Mesenchymal stem cell (in vitro differentiated cells and primary cell): Measurements from ENCODE around the gene FKBP11.

Source experiments
- DNase-seq: peaks from one replicate; pipeline ENCODE4 v3.0.0-alpha.2; 2013
- H2AFZ ChIP-seq: one replicate; pipeline ENCODE4 v1.6.1; 2013; ENCODE audit warnings: low read depth, mild to moderate bottlenecking, control low read depth, inconsistent platforms, low read length, moderate library complexity
- H2AK5ac ChIP-seq: 2 replicates; pipeline ENCODE4 v1.6.1; 2013; ENCODE audit warnings: low read length, moderate library complexity, mild to moderate bottlenecking, inconsistent platforms; ENCODE audit not compliant: severe bottlenecking
- H2BK120ac ChIP-seq: one replicate; pipeline ENCODE4 v1.6.1; 2013; ENCODE audit warnings: low read depth, mild to moderate bottlenecking, inconsistent platforms, low read length, moderate library complexity
- H2BK12ac ChIP-seq, 2 experiments: one replicate each; pipeline ENCODE4 v1.6.1; 2013; ENCODE audit warnings: inconsistent platforms in 2 of 2, low read length in 2 of 2, mild to moderate bottlenecking in 2 of 2, moderate library complexity in 2 of 2, control low read depth in 1 of 2
- H2BK15ac ChIP-seq: one replicate; pipeline ENCODE4 v1.6.1; 2013; ENCODE audit warnings: mild to moderate bottlenecking, low read depth, inconsistent platforms; ENCODE audit not compliant: poor library complexity, severe bottlenecking
- H2BK5ac ChIP-seq: 2 replicates; pipeline ENCODE4 v1.6.1; 2013; ENCODE audit warnings: low read depth, mild to moderate bottlenecking, low read length, control low read depth, inconsistent platforms; ENCODE audit not compliant: poor library complexity, severe bottlenecking
- H3K14ac ChIP-seq, 2 experiments: one replicate each; pipeline ENCODE4 v1.6.1; 2013; ENCODE audit warnings: inconsistent platforms in 2 of 2, low read length in 2 of 2, control low read depth in 1 of 2, mild to moderate bottlenecking in 1 of 2, moderate library complexity in 1 of 2
- H3K18ac ChIP-seq, 2 experiments: one replicate each; pipeline ENCODE4 v1.6.1; 2013; ENCODE audit warnings: inconsistent platforms in 2 of 2, low read length in 2 of 2, control low read depth in 1 of 2, low read depth in 1 of 2, mild to moderate bottlenecking in 1 of 2
- H3K23ac ChIP-seq, 2 experiments: one replicate each; pipeline ENCODE4 v1.6.1; 2013; ENCODE audit warnings: inconsistent platforms in 2 of 2, low read length in 2 of 2, mild to moderate bottlenecking in 2 of 2, moderate library complexity in 2 of 2, control low read depth in 1 of 2
- H3K27ac ChIP-seq: 2 replicates; pipeline ENCODE4 v1.5.1; 2013; ENCODE audit warnings: mild to moderate bottlenecking, moderate library complexity, low read length, control low read depth, inconsistent platforms; ENCODE audit not compliant: poor library complexity, severe bottlenecking
- H3K27me3 ChIP-seq, 2 experiments: 2 replicates each; pipeline versions ENCODE4 v1.6.1 to v1.7.0; 2013; ENCODE audit warnings: low read length in 2 of 2, mild to moderate bottlenecking in 2 of 2, moderate library complexity in 2 of 2, control low read depth in 1 of 2, inconsistent platforms in 1 of 2; ENCODE audit not compliant: control insufficient read depth in 1 of 2, insufficient read depth in 1 of 2
- H3K36me3 ChIP-seq, 2 experiments: 2 replicates each; pipeline versions ENCODE4 v1.6.1 to v1.7.0; 2013; ENCODE audit warnings: low read length in 2 of 2, control low read depth in 1 of 2, inconsistent platforms in 1 of 2, low read depth in 1 of 2, mild to moderate bottlenecking in 1 of 2; ENCODE audit not compliant: insufficient read depth in 2 of 2, control insufficient read depth in 1 of 2
- H3K4ac ChIP-seq, 2 experiments: one replicate each; pipeline ENCODE4 v1.6.1; 2013; ENCODE audit warnings: inconsistent platforms in 2 of 2, low read length in 2 of 2, mild to moderate bottlenecking in 2 of 2, moderate library complexity in 2 of 2, control low read depth in 1 of 2, low read depth in 1 of 2
- H3K4me1 ChIP-seq: 2 replicates; pipeline ENCODE4 v1.6.1; 2013; ENCODE audit warnings: low read depth, low read length, control low read depth; ENCODE audit not compliant: control insufficient read depth, insufficient read depth
- H3K4me2 ChIP-seq: 2 replicates; pipeline ENCODE4 v1.6.1; 2013; ENCODE audit warnings: low read length, mild to moderate bottlenecking, inconsistent platforms; ENCODE audit not compliant: poor library complexity, severe bottlenecking
- H3K4me3 ChIP-seq, 2 experiments: 2 replicates each; pipeline versions ENCODE4 v1.5.1 to v1.7.0; 2013; ENCODE audit warnings: low read length in 2 of 2, mild to moderate bottlenecking in 2 of 2, control low read depth in 1 of 2, low read depth in 1 of 2; ENCODE audit not compliant: insufficient read depth in 1 of 2
- H3K79me1 ChIP-seq: replicated peaks from 2 replicates; pipeline ENCODE4 v1.6.1; 2013; ENCODE audit warnings: mild to moderate bottlenecking, control low read depth, low read length, inconsistent platforms; ENCODE audit not compliant: poor library complexity, severe bottlenecking
- H3K9ac ChIP-seq: 2 replicates; pipeline ENCODE4 v1.7.0; 2013; ENCODE audit warnings: mild to moderate bottlenecking, low read length, moderate library complexity
- H3K9me3 ChIP-seq: 2 replicates; pipeline ENCODE4 v1.7.0; 2013; ENCODE audit warnings: mild to moderate bottlenecking, low read length; ENCODE audit not compliant: control insufficient read depth
- H4K8ac ChIP-seq: one replicate; pipeline ENCODE4 v1.6.1; 2013; ENCODE audit warnings: inconsistent platforms, mild to moderate bottlenecking, low read length, moderate library complexity
- H4K91ac ChIP-seq: one replicate; pipeline ENCODE4 v1.6.1; 2013; ENCODE audit warnings: mild to moderate bottlenecking, low read length, inconsistent platforms
- WGBS: methylation state at CpG from one replicate; pipeline ENCODE4 v1.1.7; 2013; ENCODE audit warnings: mixed read lengths; 5-methylcytosine and 5-hydroxymethylcytosine counted together

FKBP11 gene

DNA sequence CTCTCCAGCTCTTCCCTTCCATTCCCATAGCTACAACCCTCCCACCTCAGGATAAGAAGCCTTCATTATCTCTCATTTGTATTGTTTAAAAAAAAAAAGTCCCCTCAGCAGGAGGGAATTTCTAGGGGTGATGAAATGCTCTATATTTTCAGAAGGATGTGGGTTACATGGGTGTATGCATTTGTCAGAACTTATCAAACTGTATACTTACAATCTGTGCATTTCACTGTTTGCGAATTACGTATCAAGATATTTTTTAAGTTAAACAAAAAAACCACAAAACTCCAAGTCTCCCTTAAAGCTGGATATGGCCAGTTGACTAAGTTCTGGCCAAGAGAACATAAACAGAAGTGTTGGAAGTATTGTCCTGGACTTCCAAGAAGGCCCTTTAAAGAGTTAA lies 2.0 kb upstream of the FKBP11 start:
- Histone ChIP-seq H3K14ac (peak overlapping the region in 1 of 2 experiments; percentile 80), H2AK5ac (no peak overlapping the region), H3K27ac (no peak overlapping the region), H3K36me3 (peaks cover 55 to 59% of the 10 kb centered on the region in 2 experiments), H3K9me3 (no peaks in the 10 kb centered on the region), H3K4me1 (no peaks in the 10 kb centered on the region), H3K9ac (no peak overlapping the region), H4K8ac (no peak overlapping the region), H2AFZ (no peak overlapping the region), H4K91ac (no peak overlapping the region), H3K4me2 (no peak overlapping the region), H3K23ac (no peak overlapping the region), H3K4ac (no peak overlapping the region), H2BK5ac (no peak overlapping the region), H3K4me3 (no peak overlapping the region), H3K18ac (peak overlapping the region in 1 of 2 experiments; percentile 82), H2BK120ac (no peak overlapping the region), H2BK12ac (no peak overlapping the region), H3K27me3 (no peaks in the 10 kb centered on the region), H3K79me1 (peaks cover 29% of the 10 kb centered on the region), H2BK15ac (no peak overlapping the region)
- WGBS = no CpG with 5 or more reads among the region's 2 CpGs
- DNase-seq = peak; percentile 92

DNA sequence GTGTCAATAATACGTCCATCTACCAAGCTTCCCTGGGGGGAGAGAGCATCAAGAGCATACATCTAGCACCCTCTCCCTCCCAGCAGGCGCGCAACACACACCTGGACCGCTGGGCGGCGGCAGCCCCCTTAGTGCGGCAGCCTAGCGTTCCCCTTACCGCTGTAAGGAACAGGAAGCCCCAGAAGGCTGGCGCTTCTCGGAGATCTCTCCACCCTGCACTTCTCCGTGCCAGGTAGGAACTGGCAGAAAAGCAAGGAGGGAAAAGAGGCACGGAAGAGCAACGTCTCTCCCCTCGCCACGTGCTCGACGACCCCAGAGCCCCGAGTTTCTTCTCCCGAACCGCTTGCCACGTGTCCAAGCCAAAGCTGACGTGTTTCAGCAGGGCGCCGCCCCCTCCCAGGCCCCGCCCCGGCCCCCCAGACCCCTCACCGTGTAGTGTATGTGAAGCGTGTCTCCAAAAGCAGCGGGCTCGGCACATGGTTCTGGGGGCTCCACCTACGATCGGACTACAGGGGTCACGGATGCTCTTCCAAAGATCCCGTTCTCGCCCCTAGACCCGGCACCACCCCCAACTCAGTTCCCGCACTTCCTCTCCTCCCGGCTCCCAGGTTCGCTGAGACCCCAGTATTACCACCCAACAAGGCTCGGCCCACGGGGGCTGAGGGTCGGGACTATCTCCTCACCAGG lies 532 bp downstream of the FKBP11 start:
- peak; percentile 58 for DNase-seq
- no peak overlapping the region for H2BK5ac ChIP-seq
- H2BK15ac ChIP-seq = peak overlapping the region; percentile 80
- H3K4me3 ChIP-seq = peak overlapping the region; percentile 26 to 96
- peak overlapping the region in 1 of 2 experiments; percentile 90 for H3K4ac ChIP-seq
- no peak overlapping the region for H3K27ac ChIP-seq
- peak overlapping the region in 1 of 2 experiments; percentile 83 for H3K23ac ChIP-seq
- H3K14ac ChIP-seq = peak overlapping the region in 1 of 2 experiments; percentile 90
- H4K91ac ChIP-seq = peak overlapping the region; percentile 83
- H2AFZ ChIP-seq = peak overlapping the region; percentile 6
- peak overlapping the region; percentile 52 for H4K8ac ChIP-seq
- peak overlapping the region in 1 of 2 experiments; percentile 51 for H2BK12ac ChIP-seq
- 37% methylated on average over 43 of the region's 43 CpGs for WGBS
- H3K9ac ChIP-seq = peak overlapping the region; percentile 97
- no peak overlapping the region for H2AK5ac ChIP-seq
- H3K18ac ChIP-seq = peak overlapping the region; percentile 63 to 91
- no peaks in the 10 kb centered on the region for H3K4me1 ChIP-seq
- no peak overlapping the region for H3K4me2 ChIP-seq
- H3K27me3 ChIP-seq = no peaks in the 10 kb centered on the region
- H2BK120ac ChIP-seq = peak overlapping the region; percentile 74
- H3K36me3 ChIP-seq = peaks cover 45 to 56% of the 10 kb centered on the region in 2 experiments
- H3K9me3 ChIP-seq = no peaks in the 10 kb centered on the region
- peaks cover 18% of the 10 kb centered on the region for H3K79me1 ChIP-seq

- H2BK15ac ChIP-seq = no peak overlapping the region
- no peaks in the 10 kb centered on the region for H3K27me3 ChIP-seq
- no peak overlapping the region for H2AFZ ChIP-seq
- no peak overlapping the region for H3K18ac ChIP-seq
- no peak overlapping the region for H2BK120ac ChIP-seq
- no peak overlapping the region for H3K4me2 ChIP-seq
- no peak overlapping the region for H3K27ac ChIP-seq
- no peak overlapping the region for H3K4ac ChIP-seq
- H3K36me3 ChIP-seq = peaks cover 38 to 51% of the 10 kb centered on the region in 2 experiments
- no peak for DNase-seq
- 89% methylated on average over 2 of the region's 3 CpGs for WGBS
- H3K79me1 ChIP-seq = peaks cover 16% of the 10 kb centered on the region
- no peak overlapping the region for H3K14ac ChIP-seq
- no peak overlapping the region for H2BK5ac ChIP-seq
- no peak overlapping the region for H3K23ac ChIP-seq
- no peaks in the 10 kb centered on the region for H3K9me3 ChIP-seq
- H2AK5ac ChIP-seq = no peak overlapping the region
- no peak overlapping the region for H4K8ac ChIP-seq
- no peaks in the 10 kb centered on the region for H3K4me1 ChIP-seq
- H3K9ac ChIP-seq = no peak overlapping the region
- H4K91ac ChIP-seq = no peak overlapping the region
- H3K4me3 ChIP-seq = no peak overlapping the region
- H2BK12ac ChIP-seq = no peak overlapping the region
Observed at GRCh38 chr12:48923117-48923516, 2.2 kb downstream of the FKBP11 start.

DNA sequence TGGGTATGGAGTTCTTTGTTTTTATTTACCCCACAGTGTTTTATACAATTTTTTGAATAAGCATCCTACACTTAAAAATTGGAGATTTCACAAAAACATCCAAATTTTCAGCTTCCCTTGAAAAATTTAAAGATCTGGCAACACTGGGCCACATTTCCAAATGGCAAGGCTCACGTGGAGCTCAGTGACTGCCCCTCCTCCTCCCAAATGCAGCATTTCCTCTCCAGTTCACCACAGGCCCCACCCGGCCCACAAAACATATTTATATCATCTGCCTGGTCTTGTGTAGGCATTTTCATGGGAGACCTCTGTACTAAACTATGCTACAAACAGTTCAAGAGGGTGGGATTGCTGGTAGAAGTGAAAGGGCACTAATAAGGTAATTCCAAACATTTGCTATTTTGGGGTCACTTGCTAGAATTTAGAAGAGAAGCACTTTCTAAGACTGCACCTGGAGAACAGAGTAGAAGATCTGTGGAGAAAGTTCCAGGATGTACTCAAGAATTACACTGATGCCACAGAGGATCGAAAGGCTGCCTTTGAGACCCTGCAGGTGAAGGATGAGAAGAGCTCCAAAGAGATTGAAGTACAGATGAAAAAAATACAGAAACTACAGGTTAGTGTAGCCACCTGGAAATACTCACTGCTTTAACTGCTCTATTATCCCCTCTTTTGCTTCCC lies 7.3 kb downstream of the FKBP11 start:
- Histone ChIP-seq H3K9ac (no peak overlapping the region), H4K91ac (no peak overlapping the region)

More for the DNA sequence above, 7.3 kb downstream of the FKBP11 start:
- Histone ChIP-seq H2BK5ac (no peak overlapping the region), H3K4me1 (no peaks in the 10 kb centered on the region), H2BK120ac (no peak overlapping the region), H3K18ac (no peak overlapping the region), H3K36me3 (peaks cover 15 to 20% of the 10 kb centered on the region in 2 experiments), H3K79me1 (peaks cover 2% of the 10 kb centered on the region), H3K23ac (no peak overlapping the region), H3K4me3 (no peak overlapping the region), H3K9me3 (no peaks in the 10 kb centered on the region), H3K4me2 (no peak overlapping the region), H3K27me3 (no peaks in the 10 kb centered on the region), H3K4ac (no peak overlapping the region), H2BK12ac (no peak overlapping the region), H2BK15ac (no peak overlapping the region), H3K27ac (no peak overlapping the region), H2AFZ (no peak overlapping the region), H2AK5ac (no peak overlapping the region), H3K14ac (no peak overlapping the region), H4K8ac (no peak overlapping the region)
- no peak for DNase-seq
- WGBS = 84% methylated on average over 2 of the region's 3 CpGs
